Thymus (tissue), 11 donors: Measurements from ENCODE around the gene FUCA1. TPM values are rescaled to one million over a fixed set of nuclear protein-coding genes. Genes with fewer than 3 reads are reported as not detected.

Experiments
- DNase-seq, 9 donors: peaks; one replicate each; pipeline ENCODE4 v3.0.0-alpha.2; 2013; ENCODE audit warnings: low spot score in 9 of 9, low read depth in 6 of 9, missing footprints in 1 of 9
- H3K27ac ChIP-seq, 2 donors: one replicate each; pipeline ENCODE4 v1.5.1; 2013; ENCODE audit warnings: control low read depth in 1 of 2, low read depth in 1 of 2, low read length in 1 of 2, mild to moderate bottlenecking in 1 of 2, moderate library complexity in 1 of 2
- H3K27me3 ChIP-seq, 2 donors: one replicate each; pipeline ENCODE4 v1.5.1; 2013; ENCODE audit warnings: low read length in 1 of 2; ENCODE audit not compliant: control insufficient read depth in 2 of 2, insufficient read depth in 1 of 2
- H3K36me3 ChIP-seq, 2 donors: one replicate each; pipeline ENCODE4 v1.5.1; 2013; ENCODE audit warnings: low read length in 1 of 2, mild to moderate bottlenecking in 1 of 2, moderate library complexity in 1 of 2; ENCODE audit not compliant: control insufficient read depth in 2 of 2, insufficient read depth in 2 of 2
- H3K4me1 ChIP-seq, 2 donors: one replicate each; pipeline ENCODE4 v1.5.1; 2013; ENCODE audit warnings: low read length in 2 of 2; ENCODE audit not compliant: control insufficient read depth in 2 of 2, insufficient read depth in 2 of 2
- H3K4me3 ChIP-seq, 2 donors: one replicate each; pipeline ENCODE4 v1.5.1; 2013; ENCODE audit warnings: low read length in 2 of 2, control low read depth in 1 of 2, mild to moderate bottlenecking in 1 of 2
- H3K9me3 ChIP-seq, 2 donors: one replicate each; pipeline ENCODE4 v1.5.1; 2013; ENCODE audit warnings: low read length in 1 of 2, mild to moderate bottlenecking in 1 of 2; ENCODE audit not compliant: control insufficient read depth in 2 of 2, insufficient read depth in 1 of 2
- WGBS: extraction: QIAGEN DNeasy Blood & Tissue Kit; methylation state at CpG from one replicate; pipeline ENCODE4 v1.1.7; 2013; 5-methylcytosine and 5-hydroxymethylcytosine counted together
- polyA plus RNA-seq: library from polyadenylated mRNA; stranded (reverse); fragments of 200-250 nt; gene quantifications from one replicate; pipeline ENCODE4 v1.2.3, GENCODE V29; 2013
- total RNA-seq: library from RNA; stranded (reverse); fragments of 120-200 nt; gene quantifications from one replicate; pipeline ENCODE4 v1.2.4, GENCODE V29; 2013
- donor health status: healthy.

FUCA1 gene
- total and polyA plus RNA-seq, 2 donors = 25.9 to 39.5 TPM

GRCh38 chr1:23878668-23879067, 10.6 kb upstream of the FUCA1 start:
- peaks cover 0 to 25% of the 10 kb centered on the region in 2 donors for H3K9me3 ChIP-seq
- H3K4me3 ChIP-seq = no peak overlapping the region
- H3K36me3 ChIP-seq = no peaks in the 10 kb centered on the region
- no peak for DNase-seq
- no peaks in the 10 kb centered on the region for H3K27me3 ChIP-seq
- no peaks in the 10 kb centered on the region for H3K4me1 ChIP-seq
- 89% methylated on average over 1 of the region's 1 CpG for WGBS
- no peak overlapping the region for H3K27ac ChIP-seq

- DNase-seq = no peak
- Histone ChIP-seq H3K27me3 (no peaks in the 10 kb centered on the region), H3K27ac (no peak overlapping the region), H3K4me1 (no peaks in the 10 kb centered on the region), H3K9me3 (peaks cover 0 to 25% of the 10 kb centered on the region in 2 donors), H3K4me3 (no peak overlapping the region), H3K36me3 (no peaks in the 10 kb centered on the region)
- WGBS = 89% methylated on average over 3 of the region's 3 CpGs
These were observed 7.3 kb upstream of the FUCA1 start for GRCh38 chr1:23875382-23875781.

- Histone ChIP-seq H3K4me1 (peaks cover 3 to 9% of the 10 kb centered on the region in 2 donors), H3K4me3 (no peak overlapping the region), H3K36me3 (no peaks in the 10 kb centered on the region), H3K9me3 (no peaks in the 10 kb centered on the region), H3K27me3 (peaks cover 2 to 11% of the 10 kb centered on the region in 2 donors), H3K27ac (no peak overlapping the region)
- DNase-seq = no peak
- 96% methylated on average over 3 of the region's 3 CpGs for WGBS
These were observed 4.3 kb upstream of the FUCA1 start for GRCh38 chr1:23872421-23872820.

- Histone ChIP-seq H3K4me3 (no peak overlapping the region), H3K4me1 (peaks cover 3 to 15% of the 10 kb centered on the region in 2 donors), H3K9me3 (no peaks in the 10 kb centered on the region), H3K27ac (no peak overlapping the region), H3K36me3 (peaks cover 2 to 6% of the 10 kb centered on the region in 2 donors), H3K27me3 (peaks cover 2 to 17% of the 10 kb centered on the region in 2 donors)
- no peak for DNase-seq
- 78% methylated on average over 10 of the region's 10 CpGs for WGBS
These were observed 961 bp upstream of the FUCA1 start for GRCh38 chr1:23869051-23869450.

GRCh38 chr1:23868557-23869016, 497 bp upstream of the FUCA1 start:
- Histone ChIP-seq H3K27ac (peak overlapping the region in 1 of 2 donors; percentile 74), H3K4me1 (peaks cover 3 to 15% of the 10 kb centered on the region in 2 donors), H3K27me3 (peaks cover 2 to 17% of the 10 kb centered on the region in 2 donors), H3K4me3 (peak overlapping the region; percentile 61 to 81), H3K9me3 (no peaks in the 10 kb centered on the region), H3K36me3 (peaks cover 2 to 6% of the 10 kb centered on the region in 2 donors)
- 18% methylated on average over 20 of the region's 20 CpGs for WGBS
- no peak for DNase-seq

GRCh38 chr1:23867542-23867894, 572 bp downstream of the FUCA1 start:
- H3K4me1 ChIP-seq = peaks cover 3 to 15% of the 10 kb centered on the region in 2 donors
- peaks cover 2 to 17% of the 10 kb centered on the region in 2 donors for H3K27me3 ChIP-seq
- peaks cover 2 to 6% of the 10 kb centered on the region in 2 donors for H3K36me3 ChIP-seq
- H3K27ac ChIP-seq = no peak overlapping the region
- WGBS = 3% methylated on average over 17 of the region's 17 CpGs
- H3K4me3 ChIP-seq = peak overlapping the region; percentile 61 to 81
- H3K9me3 ChIP-seq = no peaks in the 10 kb centered on the region
- DNase-seq = no peak

GRCh38 chr1:23865543-23865930, 2.6 kb downstream of the FUCA1 start:
- Histone ChIP-seq H3K36me3 (peaks cover 2 to 6% of the 10 kb centered on the region in 2 donors), H3K9me3 (no peaks in the 10 kb centered on the region), H3K4me1 (peaks cover 3 to 15% of the 10 kb centered on the region in 2 donors), H3K27me3 (peaks cover 2 to 17% of the 10 kb centered on the region in 2 donors), H3K4me3 (no peak overlapping the region), H3K27ac (no peak overlapping the region)
- DNase-seq = no peak
- WGBS = 87% methylated on average over 4 of the region's 4 CpGs

- Histone ChIP-seq H3K36me3 (peaks cover 2 to 6% of the 10 kb centered on the region in 2 donors), H3K4me1 (peaks cover 3 to 15% of the 10 kb centered on the region in 2 donors), H3K27ac (no peak overlapping the region), H3K27me3 (peaks cover 2 to 17% of the 10 kb centered on the region in 2 donors), H3K9me3 (no peaks in the 10 kb centered on the region), H3K4me3 (no peak overlapping the region)
- no peak for DNase-seq
- 97% methylated on average over 13 of the region's 13 CpGs for WGBS
These were observed 3.1 kb downstream of the FUCA1 start for GRCh38 chr1:23864801-23865542.

GRCh38 chr1:23862640-23863039, 5.5 kb downstream of the FUCA1 start:
- Histone ChIP-seq H3K27ac (no peak overlapping the region), H3K36me3 (peaks cover 2 to 6% of the 10 kb centered on the region in 2 donors), H3K9me3 (no peaks in the 10 kb centered on the region), H3K27me3 (peaks cover under 1 to 8% of the 10 kb centered on the region in 2 donors), H3K4me1 (peaks cover 0 to 8% of the 10 kb centered on the region in 2 donors), H3K4me3 (no peak overlapping the region)
- no peak for DNase-seq
- 96% methylated on average over 3 of the region's 3 CpGs for WGBS
